K562 (cell line): ENCODE data around the gene ZFYVE19. TPM values are rescaled to one million over a fixed set of nuclear protein-coding genes. Genes with fewer than 3 reads are reported as not detected.

Source experiments
- BHLHE40 ChIP-seq: IDR thresholded peaks from 2 replicates; pipeline ENCODE4 v1.6.1; 2011; ENCODE audit warnings: low read length, improper control_type of control experiment
- ELK1 ChIP-seq: sonication (generic); formaldehyde crosslinking; IDR thresholded peaks from 2 replicates; pipeline ENCODE4 v1.8.1; 2022; ENCODE audit warnings: missing genetic modification reagents
- EP400 ChIP-seq: fragments of 450-650 bp; IDR thresholded peaks from 2 replicates; pipeline ENCODE4 v1.6.1; 2017; ENCODE audit warnings: antibody characterized with exemption, mild to moderate bottlenecking, moderate library complexity
- ETV1 ChIP-seq: fragments of 450-650 bp; conservative IDR thresholded peaks from 2 replicates; pipeline ENCODE4 v1.6.1; 2016; ENCODE audit warnings: missing genetic modification characterization, control low read depth, low read depth, missing compliant biosample characterization
- EZH2 ChIP-seq: IDR thresholded peaks from 2 replicates; pipeline ENCODE4 v1.6.1; 2012; ENCODE audit warnings: low read depth, mild to moderate bottlenecking, inconsistent platforms, low read length, borderline replicate concordance
- FOXA3 ChIP-seq, 2 experiments: fragments of 450-650 bp in 1 of 2; sonication (generic) in 1 of 2; formaldehyde crosslinking; IDR thresholded peaks in 1 of 2; conservative IDR thresholded peaks in 1 of 2; 2 replicates each; pipeline versions ENCODE4 v1.4.0 to v1.8.0; 2020 to 2022; ENCODE audit warnings: mild to moderate bottlenecking in 2 of 2, missing genetic modification reagents in 1 of 2
- MTA2 ChIP-seq: fragments of 450-650 bp; IDR thresholded peaks from 2 replicates; pipeline ENCODE4 v1.6.1; 2016; ENCODE audit warnings: low read depth
- MTA3 ChIP-seq: fragments of 450-650 bp; formaldehyde crosslinking; IDR thresholded peaks from 2 replicates; pipeline ENCODE4 v1.6.1; 2017; ENCODE audit warnings: mild to moderate bottlenecking, borderline replicate concordance
- PREB ChIP-seq: sonication (generic); formaldehyde crosslinking; IDR thresholded peaks from 2 replicates; pipeline ENCODE4 v1.8.1; 2023; ENCODE audit warnings: mild to moderate bottlenecking, missing genetic modification reagents
- SMARCA5 ChIP-seq: fragments of 450-650 bp; IDR thresholded peaks from 2 replicates; pipeline ENCODE4 v1.6.1; 2016
- TRIM24 ChIP-seq, 2 experiments: fragments of 450-650 bp; IDR thresholded peaks; 2 replicates each; pipeline ENCODE4 v1.6.1; 2016
- TRIM28 ChIP-seq: fragments of 450-650 bp; IDR thresholded peaks from 2 replicates; pipeline ENCODE4 v1.6.1; 2017
- USF2 ChIP-seq: sonication (generic); formaldehyde crosslinking; IDR thresholded peaks from 2 replicates; pipeline ENCODE4 v1.5.0; 2020; ENCODE audit warnings: missing genetic modification reagents
- XRCC5 ChIP-seq: fragments of 200-400 bp; formaldehyde crosslinking; IDR thresholded peaks from 2 replicates; pipeline ENCODE4 v1.6.1; 2017; ENCODE audit warnings: low read depth, mild to moderate bottlenecking, low read length
- ZBTB33 ChIP-seq: sonication (generic); formaldehyde crosslinking; IDR thresholded peaks from 2 replicates; pipeline ENCODE4 v1.8.1; 2023; ENCODE audit warnings: mild to moderate bottlenecking, missing genetic modification reagents
- ZNF212 ChIP-seq: fragments of 450-650 bp; formaldehyde crosslinking; IDR thresholded peaks from 2 replicates; pipeline ENCODE4 v1.4.0; 2020; ENCODE audit warnings: mild to moderate bottlenecking
- ZNF239 ChIP-seq: fragments of 250-450 bp; sonication (Bioruptor Pico); IDR thresholded peaks from 2 replicates; pipeline ENCODE4 v1.4.0; 2020; ENCODE audit warnings: mild to moderate bottlenecking
- polyA plus RNA-seq, 8 experiments: library from polyadenylated mRNA; depleted of rRNA in 4 of 8; stranded (reverse) in 5 of 8; unstranded in 3 of 8; fragments of >200 nt; fragmentation: Nextera tagmentation in 2 of 8; fragmentation: Illumina TruSeq in 1 of 8; extraction: Ambion mirVana in 2 of 8; extraction: Trizol in 1 of 8; gene quantifications; 2 replicates each; pipeline versions ENCODE4 v1.2.1 to v1.2.3, GENCODE V29; 2011 to 2014; ENCODE audit warnings: inconsistent platforms in 1 of 8, missing spikeins in 1 of 8
- total RNA-seq, 7 experiments: library from RNA; depleted of rRNA in 6 of 7; stranded (reverse); fragments of >200 nt in 6 of 7; fragmentation: Illumina TruSeq in 2 of 7; extraction: Trizol in 2 of 7; gene quantifications; 2 replicates each; pipeline versions ENCODE4 v1.2.1 to v1.2.3, GENCODE V29; 2011 to 2021; ENCODE audit warnings: low replicate concordance in 1 of 7
- TF ChIP-seq, protein P1 (sequence below): fragments of 250-450 bp; sonication (Bioruptor Pico); IDR thresholded peaks from 2 replicates; pipeline ENCODE4 v1.5.0; 2021; ENCODE audit warnings: mild to moderate bottlenecking, borderline replicate concordance

ZFYVE19 gene
- total and polyA plus RNA-seq, 9 of the 15 experiments (the other 6 are each of a cell fraction or from before 2014, with no cell fraction given): 1.5 to 36.8 (median 19.9) TPM

DNA sequence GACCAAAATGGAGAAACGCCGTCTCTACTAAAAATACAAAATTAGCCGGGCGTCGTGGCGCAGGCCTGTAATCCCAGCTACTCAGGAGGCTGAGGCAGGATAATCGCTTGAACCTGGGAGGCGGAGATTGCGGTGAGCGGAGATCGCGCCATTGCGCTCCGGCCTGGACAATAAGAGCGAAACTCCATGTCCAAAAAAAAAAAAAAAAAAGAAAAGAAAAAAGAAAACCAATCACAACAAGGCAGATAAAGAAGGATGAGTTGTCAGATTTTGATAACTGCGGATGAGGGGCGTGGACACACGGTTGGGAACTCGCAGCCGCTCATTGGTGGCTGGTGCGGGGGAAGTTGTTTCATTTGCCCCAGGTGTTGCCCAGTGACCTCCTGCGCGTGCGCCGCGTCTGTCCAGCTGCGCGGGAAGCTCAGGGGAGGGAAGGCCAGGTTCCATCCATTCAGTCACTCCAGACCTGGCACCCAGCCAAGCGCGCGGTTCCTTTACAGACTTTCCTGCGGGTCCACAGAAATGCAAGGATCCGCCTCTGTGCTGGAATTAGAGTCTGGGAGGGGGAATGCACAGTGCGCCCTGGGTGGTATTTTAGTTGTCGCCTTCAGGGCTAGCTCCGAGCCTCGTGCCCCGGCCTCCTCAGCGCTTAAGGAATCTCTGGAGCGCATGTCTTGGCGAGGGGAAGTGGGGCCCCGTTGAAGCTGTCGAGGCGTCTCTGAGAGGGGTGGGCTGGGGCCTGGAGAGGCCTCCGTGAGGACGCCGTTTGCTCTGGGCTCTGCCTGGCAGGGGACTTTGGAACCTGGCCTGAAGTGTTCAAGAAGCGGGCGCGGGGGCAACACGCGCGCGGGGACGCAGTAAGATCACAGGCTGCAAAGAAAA lies 43.7 kb upstream of the ZFYVE19 start (continued):
- TF ChIP-seq USF2 (CRISPR knock-in tag) (no peak), MTA2 (no peak), ELK1 (CRISPR knock-in tag) (no peak), ZBTB33 (CRISPR knock-in tag) (peak; percentile 55; the same call in 1 of the 2 replicates), ETV1 (tag) (0 out of 2 replicates have a peak, but pooled peaks have one; percentile 23), XRCC5 (no peak), MTA3 (peak; percentile 31; the same call in 1 of the 2 replicates), ZNF212 (CRISPR knock-in tag) (no peak), TRIM28 (no peak), ZNF239 (CRISPR knock-in tag) (no peak), PREB (CRISPR knock-in tag) (no peak), EP400 (peak; percentile 75), BHLHE40 (no peak), TRIM24 (IDR thresholded peaks at IDR 0.05) (peak; percentile 22 to 47; a peak in 2 of 4 replicates), FOXA3 (CRISPR knock-in tag; conservative IDR thresholded peaks at IDR 0.05 in 1 of 2, IDR thresholded peaks at IDR 0.05 in 1 of 2) (peak in 1 of 2 experiments; percentile 55; a peak in 1 of 4 replicates), SMARCA5 (no peak), EZH2 (no peak)
- TF ChIP-seq, protein P1, sequence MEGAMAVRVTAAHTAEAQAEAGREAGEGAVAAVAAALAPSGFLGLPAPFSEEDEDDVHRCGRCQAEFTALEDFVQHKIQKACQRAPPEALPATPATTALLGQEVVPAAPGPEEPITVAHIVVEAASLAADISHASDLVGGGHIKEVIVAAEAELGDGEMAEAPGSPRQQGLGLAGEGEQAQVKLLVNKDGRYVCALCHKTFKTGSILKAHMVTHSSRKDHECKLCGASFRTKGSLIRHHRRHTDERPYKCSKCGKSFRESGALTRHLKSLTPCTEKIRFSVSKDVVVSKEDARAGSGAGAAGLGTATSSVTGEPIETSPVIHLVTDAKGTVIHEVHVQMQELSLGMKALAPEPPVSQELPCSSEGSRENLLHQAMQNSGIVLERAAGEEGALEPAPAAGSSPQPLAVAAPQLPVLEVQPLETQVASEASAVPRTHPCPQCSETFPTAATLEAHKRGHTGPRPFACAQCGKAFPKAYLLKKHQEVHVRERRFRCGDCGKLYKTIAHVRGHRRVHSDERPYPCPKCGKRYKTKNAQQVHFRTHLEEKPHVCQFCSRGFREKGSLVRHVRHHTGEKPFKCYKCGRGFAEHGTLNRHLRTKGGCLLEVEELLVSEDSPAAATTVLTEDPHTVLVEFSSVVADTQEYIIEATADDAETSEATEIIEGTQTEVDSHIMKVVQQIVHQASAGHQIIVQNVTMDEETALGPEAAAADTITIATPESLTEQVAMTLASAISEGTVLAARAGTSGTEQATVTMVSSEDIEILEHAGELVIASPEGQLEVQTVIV (CRISPR knock-in tag): no peak
